ENCODE results near the gene NCKAP5.

The NCKAP5 gene

GRCh38 chr2:133458280-133458679 is 110.0 kb downstream of the NCKAP5 start:
- no peak for DNase-seq (ENCODE audit: low read depth in 2 of 2)

DNA sequence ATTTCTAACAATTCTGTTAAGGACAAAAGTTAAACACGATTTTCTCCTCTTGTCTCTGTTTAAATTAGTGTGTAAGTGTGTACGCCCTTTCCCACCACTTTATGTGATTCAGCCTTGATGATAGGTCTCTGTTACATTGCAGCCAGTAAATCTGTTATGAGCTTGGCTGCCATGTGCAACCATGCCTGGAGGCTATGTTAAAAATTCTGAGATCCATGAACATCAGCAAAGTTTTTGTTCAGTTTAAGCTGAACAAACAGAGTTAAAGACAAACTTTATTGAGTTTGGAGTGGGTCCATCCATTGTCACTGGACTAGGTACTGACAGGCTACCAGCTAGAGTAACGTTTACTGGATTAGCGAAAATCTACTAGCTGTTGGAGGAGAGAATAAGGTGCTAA is 110.4 kb downstream of the NCKAP5 start:
- DNase-seq (ENCODE audit: low read depth in 2 of 2), result no peak

- DNase-seq (ENCODE audit: low read depth in 2 of 2), result no peak
Measured at GRCh38 chr2:133456971-133457370, 111.3 kb downstream of the NCKAP5 start.

GRCh38 chr2:133456156-133456555 is 112.1 kb downstream of the NCKAP5 start:
- DNase-seq (ENCODE audit: low read depth in 2 of 2), result no peak

DNA sequence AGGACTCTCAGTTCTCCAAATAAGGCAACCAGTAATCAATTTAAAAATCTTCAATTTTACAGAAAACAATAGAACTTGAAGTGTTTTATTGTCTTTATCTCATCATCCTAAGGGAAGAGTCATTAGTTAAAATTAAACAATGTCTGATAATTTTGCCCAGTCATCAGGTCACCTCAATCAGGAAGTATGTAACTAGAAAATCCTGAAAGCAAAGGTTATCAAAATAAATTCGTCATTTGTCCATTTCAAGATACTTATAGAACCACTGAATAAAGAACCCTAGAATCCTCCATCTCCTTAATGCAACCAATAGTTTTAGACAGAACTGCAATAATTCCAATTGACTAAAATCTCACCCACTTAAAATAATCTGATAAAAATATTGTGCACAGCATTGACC is 115.2 kb downstream of the NCKAP5 start:
- DNase-seq (ENCODE audit: low read depth in 2 of 2), result no peak

GRCh38 chr2:133452583-133452982 is 115.7 kb downstream of the NCKAP5 start:
- no peak for DNase-seq (ENCODE audit: low read depth in 2 of 2)

DNA sequence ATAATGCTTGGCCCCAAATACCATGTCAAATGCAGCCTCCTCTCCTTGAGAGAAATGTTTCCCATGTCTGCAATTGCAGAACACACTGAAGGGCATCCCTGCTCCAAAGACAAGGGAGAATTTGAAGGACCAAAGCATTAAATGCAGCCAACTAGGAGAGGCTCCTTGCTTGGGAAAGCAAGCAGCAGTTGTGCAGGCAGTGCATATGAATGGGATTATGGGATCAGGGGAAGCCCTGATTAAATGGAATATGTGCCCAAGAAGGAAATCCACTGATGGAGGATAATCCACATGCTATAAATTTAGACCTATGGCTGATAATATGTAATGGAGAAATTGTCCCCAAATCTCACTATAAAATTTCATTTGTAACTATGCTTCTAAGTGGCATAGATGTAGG is 116.1 kb downstream of the NCKAP5 start:
- no peak for DNase-seq (ENCODE audit: low read depth in 2 of 2)

- DNase-seq (ENCODE audit: low read depth in 2 of 2), result no peak
Measured at GRCh38 chr2:133448195-133448594, 120.1 kb downstream of the NCKAP5 start.

DNA sequence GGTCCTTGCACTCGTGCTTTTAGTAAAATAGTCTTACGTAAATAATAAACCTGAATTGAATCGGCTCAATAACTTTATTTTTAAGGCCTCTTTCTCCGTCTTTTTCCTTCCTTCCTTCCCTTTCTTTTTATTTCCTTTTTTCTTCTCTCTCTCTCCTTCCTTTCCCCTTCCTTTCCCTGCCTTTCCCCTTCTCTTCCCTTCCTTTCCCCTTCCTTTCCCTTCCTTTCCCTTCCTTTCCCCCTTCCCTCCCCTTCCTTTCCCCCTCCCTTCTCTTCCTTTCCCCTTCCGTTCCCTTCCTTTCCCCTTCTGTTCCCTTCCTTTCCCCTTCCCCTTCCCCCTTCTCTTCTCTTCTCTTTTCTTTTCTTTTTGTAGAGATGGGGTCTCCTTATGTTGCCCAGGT is 121.0 kb downstream of the NCKAP5 start:
- DNase-seq (ENCODE audit: low read depth in 2 of 2), result no peak

GRCh38 chr2:133444465-133444864 is 123.8 kb downstream of the NCKAP5 start:
- no peak for DNase-seq (ENCODE audit: low read depth in 2 of 2)

- DNase-seq (ENCODE audit: low read depth in 2 of 2), result no peak
Measured at GRCh38 chr2:133442393-133442792, 125.9 kb downstream of the NCKAP5 start.

DNA sequence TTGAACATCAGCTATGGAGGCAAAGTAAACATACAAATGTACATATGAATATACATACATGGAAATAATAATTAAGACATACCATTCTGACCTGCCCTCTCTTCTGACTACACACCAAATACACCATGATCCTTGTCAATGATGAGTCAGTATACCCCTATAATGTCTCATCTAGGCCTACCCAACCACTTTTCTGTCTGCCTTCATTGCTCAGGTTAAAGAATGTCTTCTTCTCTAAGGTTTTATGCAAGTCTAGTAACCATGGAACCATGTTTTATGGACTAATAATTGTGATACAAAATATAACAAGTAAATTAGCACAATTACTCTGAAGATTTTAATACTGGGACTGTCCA is 128.7 kb downstream of the NCKAP5 start:
- no peak for DNase-seq (ENCODE audit: low read depth in 2 of 2)

- no peak for DNase-seq (ENCODE audit: low read depth in 2 of 2)
Measured at GRCh38 chr2:133438848-133439564, 129.3 kb downstream of the NCKAP5 start.

- no peak for DNase-seq (ENCODE audit: low read depth in 2 of 2)
Measured at GRCh38 chr2:133438026-133438425, 130.2 kb downstream of the NCKAP5 start.

DNA sequence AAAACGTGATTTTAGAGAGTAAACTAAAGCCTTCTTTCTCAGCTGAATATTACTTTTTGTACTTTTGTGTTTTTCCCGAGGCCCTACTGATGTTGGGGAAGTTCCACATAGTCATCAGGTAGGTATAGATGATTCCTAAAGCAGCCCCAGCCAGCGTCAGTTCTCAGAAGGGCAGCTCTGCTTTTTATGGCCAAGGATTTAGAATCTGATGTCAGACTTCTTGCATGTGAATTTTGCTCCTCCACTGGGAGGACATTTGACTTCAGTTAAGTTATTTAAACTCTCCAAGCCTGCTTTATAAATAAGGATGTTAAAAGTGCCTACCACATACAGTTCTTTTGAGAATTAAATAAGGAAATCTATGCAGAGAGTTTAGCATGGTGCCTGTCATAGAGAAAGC is 130.8 kb downstream of the NCKAP5 start:
- DNase-seq (ENCODE audit: low read depth in 2 of 2), result no peak

DNA sequence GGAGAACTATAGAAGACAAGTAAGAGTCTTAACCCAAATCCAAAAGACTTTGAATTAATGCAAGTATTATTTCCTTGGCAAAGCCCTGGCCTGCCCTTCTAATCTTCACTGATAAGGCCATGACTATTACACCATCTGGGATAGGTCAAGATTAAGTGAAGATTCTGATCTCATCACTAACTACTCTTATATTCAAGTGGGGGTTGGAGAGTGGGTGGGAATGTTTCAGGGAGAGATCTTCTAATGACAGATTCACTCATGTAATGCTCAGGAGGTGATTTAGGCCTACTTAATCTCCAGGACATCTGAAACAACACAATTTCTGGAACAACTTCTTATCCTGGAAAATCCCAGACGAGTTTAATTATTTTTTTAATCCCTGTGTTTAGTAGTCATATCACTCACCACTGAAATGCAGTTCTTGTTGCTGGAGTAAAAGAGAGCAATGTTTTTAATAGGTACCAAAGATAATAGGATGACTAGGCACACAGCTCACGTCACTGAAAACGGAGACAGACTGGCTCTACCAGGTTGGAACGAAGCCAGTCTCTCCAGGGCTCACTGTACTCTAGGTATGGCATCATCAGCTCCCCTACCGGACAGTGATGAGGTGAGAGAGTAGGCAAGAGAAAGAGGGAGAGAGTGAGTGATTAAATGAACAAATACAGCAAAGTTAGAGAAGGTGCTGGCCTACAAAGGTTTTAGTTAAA is 133.1 kb downstream of the NCKAP5 start:
- DNase-seq (ENCODE audit: low read depth in 2 of 2), result no peak

DNA sequence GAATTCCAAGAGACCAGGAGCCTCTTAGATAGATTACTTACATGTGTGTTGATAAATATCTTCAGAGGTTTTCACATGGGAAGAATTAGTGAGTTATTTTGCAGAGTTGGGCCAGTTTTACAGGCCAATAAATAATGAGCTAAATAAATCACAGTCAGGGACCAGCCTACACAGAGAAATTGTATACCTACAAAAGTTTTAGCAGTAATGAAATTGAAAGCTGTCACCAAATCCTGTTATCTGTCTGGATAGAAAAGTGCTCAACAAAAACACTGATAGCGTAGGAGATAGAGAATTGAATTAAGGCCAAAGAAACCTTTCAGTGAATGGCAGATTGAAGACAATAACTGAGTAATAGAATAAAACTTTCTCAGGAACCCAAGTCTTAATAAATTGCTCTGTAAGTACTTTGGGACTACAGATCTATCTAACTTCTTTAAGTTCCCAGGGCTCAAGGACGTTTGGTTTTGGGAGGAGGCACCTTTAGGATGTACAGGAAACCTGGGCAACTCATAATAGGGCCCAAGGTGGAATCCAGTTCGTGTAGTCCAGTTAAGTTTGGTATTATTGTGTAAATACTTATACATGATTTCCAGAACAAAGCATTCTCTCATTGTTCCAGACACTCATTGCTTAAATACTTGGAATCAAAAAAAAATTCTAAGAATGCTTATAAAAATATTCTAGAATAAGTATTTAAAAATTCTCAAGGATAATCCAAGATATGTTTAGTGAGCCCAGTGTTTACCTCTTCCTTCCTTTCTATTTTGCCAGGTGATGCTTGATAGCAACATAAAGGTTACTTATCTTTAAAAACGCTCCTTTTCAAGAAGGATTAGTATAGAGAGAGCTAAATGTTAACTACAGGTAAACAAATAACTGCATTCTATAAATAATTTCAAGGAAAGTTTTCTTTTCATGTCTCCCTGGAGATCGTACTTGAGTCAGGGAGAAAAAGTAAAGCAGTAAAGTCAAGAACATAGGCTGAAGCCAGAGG is 134.5 kb downstream of the NCKAP5 start:
- no peak for DNase-seq (ENCODE audit: low read depth in 2 of 2)

GRCh38 chr2:133432778-133433177 is 135.5 kb downstream of the NCKAP5 start:
- no peak for DNase-seq (ENCODE audit: low read depth in 2 of 2)

DNA sequence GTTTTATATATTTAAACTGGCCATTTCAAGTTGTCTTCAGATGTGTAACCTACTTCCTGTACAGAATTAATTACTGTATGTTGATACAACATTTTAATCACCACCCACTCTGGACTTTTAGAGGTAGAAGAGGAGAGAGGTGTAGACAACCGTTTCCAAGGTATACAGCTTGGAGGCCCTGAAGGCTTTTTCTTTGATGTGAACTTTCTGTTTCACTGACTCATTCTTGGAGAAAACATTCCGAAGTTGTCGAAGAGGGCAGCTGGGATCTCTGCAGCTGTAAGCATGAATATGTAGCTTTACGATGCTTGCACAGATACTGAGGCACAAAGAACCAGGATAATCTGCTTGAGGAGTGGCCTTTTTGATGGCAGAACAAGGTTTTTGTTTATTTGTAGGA is 137.0 kb downstream of the NCKAP5 start:
- no peak for DNase-seq (ENCODE audit: low read depth in 2 of 2)

GRCh38 chr2:133426791-133427190 is 141.5 kb downstream of the NCKAP5 start:
- DNase-seq (ENCODE audit: low read depth in 2 of 2), result no peak

- DNase-seq (ENCODE audit: low read depth in 2 of 2), result no peak
Measured at GRCh38 chr2:133425612-133426011, 142.7 kb downstream of the NCKAP5 start.

DNA sequence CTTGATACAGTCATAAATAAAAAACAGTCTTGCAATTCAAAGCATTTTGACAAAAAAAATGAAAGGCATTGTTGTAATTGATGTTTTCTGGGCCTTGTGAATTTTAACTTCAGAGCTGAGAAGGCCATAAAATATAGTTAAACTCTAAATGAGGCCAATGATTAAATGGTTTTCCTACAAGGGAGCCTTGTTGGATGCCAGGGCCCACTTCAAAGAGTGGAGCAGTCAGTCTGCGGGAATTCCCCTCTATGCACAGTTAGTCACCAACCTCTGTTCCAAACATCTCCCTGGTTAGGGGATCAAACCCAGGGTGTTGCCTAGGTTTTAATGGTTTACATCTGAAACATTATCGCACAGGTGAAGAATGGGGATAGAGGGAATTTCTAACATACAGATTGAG is 143.4 kb downstream of the NCKAP5 start:
- no peak for DNase-seq (ENCODE audit: low read depth in 2 of 2)

Measured in stimulated activated CD8-positive, alpha-beta memory T cell treated with anti-CD3 and anti-CD28 coated beads, Interleukin-7, amount 100 ng/mL, for 4 hours (primary cell).